Measurements from ENCODE around the gene ACAP2.

DNA sequence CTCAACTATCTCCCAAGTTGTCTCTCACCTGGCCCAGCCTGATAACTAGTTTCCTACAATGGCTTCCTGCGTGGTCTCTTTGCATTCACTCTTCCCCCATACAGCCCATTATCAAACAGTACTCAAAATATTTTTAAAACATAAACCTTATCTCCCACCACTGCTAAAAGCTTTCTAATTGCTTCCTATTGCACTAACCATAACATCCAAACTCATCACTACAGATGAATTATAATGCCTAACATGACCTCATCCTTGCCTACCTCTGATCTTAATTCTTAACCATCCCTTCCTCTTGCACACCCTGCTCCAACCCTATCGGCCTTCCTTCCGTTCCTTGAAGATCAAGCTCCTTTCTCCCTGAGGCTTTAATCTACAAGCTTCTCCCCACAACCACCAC lies 17.0 kb downstream of the ACAP2 start:
- TF ChIP-seq, protein P1, sequence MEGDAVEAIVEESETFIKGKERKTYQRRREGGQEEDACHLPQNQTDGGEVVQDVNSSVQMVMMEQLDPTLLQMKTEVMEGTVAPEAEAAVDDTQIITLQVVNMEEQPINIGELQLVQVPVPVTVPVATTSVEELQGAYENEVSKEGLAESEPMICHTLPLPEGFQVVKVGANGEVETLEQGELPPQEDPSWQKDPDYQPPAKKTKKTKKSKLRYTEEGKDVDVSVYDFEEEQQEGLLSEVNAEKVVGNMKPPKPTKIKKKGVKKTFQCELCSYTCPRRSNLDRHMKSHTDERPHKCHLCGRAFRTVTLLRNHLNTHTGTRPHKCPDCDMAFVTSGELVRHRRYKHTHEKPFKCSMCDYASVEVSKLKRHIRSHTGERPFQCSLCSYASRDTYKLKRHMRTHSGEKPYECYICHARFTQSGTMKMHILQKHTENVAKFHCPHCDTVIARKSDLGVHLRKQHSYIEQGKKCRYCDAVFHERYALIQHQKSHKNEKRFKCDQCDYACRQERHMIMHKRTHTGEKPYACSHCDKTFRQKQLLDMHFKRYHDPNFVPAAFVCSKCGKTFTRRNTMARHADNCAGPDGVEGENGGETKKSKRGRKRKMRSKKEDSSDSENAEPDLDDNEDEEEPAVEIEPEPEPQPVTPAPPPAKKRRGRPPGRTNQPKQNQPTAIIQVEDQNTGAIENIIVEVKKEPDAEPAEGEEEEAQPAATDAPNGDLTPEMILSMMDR (conservative IDR thresholded peaks at IDR 0.05; ENCODE audit: low read length), result no peak
- no peak for TF ChIP-seq EZH2phosphoT487 (IDR thresholded peaks at IDR 0.05; ENCODE audit: borderline replicate concordance, low read depth, low read length)

All from OCI-LY7 (cell line).